GM18951 (cell line): ENCODE measurements around the gene CDK11B.
A peak's percentile ranks its signal among the peaks of the same experiment; 100 is the strongest.

Source experiments
- POLR2A ChIP-seq: IDR thresholded peaks from 4 replicates; pipeline ENCODE4 v1.6.1; 2011; ENCODE audit warnings: mild to moderate bottlenecking; ENCODE audit not compliant: insufficient read length, insufficient read depth; ENCODE audit errors: extremely low read depth
- in situ Hi-C: fragments of 300-500 bp; cut with MboI; formaldehyde crosslinking; loops from one replicate; pipeline ENCODE4 v1.12.0; 2022; ENCODE audit warnings: low sequenced_read_pairs, mixed read lengths, inconsistent platforms; ENCODE audit not compliant: unreplicated experiment

The CDK11B gene

DNA sequence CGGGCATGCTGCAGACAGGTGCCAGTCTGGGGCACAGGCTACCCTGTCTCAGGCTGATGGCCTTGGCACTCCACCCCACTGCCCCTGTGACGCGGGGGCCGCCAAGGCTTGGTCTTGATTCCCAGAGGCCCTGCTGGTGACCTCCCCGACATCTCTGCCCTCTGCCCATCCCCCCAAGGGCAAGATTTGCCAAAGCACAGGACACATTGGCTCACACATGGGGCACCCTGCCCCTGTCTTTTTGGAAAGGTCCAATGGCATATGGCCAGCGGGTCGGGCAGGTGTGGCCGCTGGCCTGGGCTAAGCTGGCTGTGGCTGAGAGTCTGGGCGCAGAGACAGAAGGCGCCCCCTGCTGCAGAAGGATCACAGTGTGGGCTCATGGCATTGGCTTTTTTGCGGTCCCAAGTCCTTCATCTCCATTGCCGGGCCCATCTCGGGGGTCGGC, 38.9 kb downstream of the CDK11B start:
- in situ Hi-C loops = no loop called here
- no peak for TF ChIP-seq POLR2A

DNA sequence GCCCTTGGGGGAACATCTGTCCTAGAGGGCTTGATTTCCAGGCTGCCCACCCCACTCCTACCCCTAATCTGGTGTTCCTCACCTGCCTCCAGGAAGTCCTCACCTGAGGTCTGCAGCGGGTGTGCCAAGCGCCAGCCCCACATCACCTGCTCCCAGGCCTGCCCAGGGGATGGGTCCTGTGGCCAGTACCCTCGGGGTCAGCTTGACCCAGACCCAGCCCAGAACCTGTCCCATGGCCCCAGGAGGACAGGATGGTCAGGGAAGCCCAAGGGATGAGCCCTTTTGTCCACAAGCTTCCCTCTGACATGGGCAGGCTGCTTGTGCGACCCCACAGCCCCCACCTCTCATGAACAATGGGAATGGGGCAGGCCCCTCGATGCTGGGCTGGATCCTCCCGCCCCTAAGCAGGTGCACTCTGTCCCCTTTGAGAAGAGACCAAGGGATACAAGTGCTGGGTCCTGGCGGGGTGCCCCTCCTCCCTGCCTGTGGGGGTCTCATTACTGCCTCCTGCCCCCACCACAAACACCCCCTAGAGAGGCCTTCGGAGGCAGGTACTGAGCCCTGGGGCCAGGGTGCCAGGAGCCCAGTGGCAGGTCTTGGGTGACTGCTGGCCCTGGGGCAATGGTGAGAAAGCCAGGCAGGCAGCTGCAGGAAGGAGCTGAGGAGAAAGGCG, 40.3 kb downstream of the CDK11B start:
- in situ Hi-C loops = no loop called here
- no peak for TF ChIP-seq POLR2A

DNA sequence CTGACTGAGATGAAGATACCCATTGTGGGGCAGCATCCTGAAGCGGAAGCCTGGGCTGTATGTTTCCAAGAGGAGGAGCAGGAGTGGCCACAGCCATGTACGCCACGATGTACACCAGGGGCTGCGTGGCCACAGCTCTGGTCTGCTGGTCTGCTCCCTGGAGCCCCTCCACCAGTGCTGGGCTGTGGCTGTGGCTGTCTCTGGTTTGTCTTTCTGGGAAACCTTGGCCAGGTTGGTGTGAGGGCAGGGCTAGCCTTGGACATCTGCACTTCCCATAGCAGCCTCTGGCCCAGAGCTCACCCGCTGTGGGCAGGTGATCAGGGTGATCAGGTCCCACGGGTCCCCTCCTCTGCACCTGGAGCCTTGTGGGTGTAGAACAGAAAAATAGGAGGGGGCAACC, 40.9 kb downstream of the CDK11B start:
- in situ Hi-C loops = no loop called here

DNA sequence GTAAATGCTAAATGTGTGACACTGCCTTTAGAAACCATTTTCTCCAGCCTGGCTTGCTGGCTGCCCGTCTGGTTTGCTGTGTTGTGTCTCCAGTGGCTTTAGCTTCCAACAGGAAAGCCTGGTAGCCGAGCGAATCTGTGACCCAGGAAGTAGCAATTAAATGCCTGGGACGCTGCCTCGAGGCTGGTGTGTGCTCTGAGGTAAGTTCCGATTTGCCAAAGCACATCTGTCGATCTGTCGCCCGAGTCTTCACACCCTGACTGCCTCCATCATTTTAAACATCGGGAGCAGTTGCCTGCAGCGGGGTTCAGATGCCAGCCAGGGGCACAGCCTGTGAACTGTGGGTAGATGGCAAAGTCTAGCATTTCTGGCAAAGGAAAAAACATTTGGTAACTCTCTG, 41.3 kb downstream of the CDK11B start:
- in situ Hi-C loops = no loop called here
- TF ChIP-seq POLR2A = no peak

More for the DNA sequence above, 40.9 kb downstream of the CDK11B start:
- TF ChIP-seq POLR2A = no peak

DNA sequence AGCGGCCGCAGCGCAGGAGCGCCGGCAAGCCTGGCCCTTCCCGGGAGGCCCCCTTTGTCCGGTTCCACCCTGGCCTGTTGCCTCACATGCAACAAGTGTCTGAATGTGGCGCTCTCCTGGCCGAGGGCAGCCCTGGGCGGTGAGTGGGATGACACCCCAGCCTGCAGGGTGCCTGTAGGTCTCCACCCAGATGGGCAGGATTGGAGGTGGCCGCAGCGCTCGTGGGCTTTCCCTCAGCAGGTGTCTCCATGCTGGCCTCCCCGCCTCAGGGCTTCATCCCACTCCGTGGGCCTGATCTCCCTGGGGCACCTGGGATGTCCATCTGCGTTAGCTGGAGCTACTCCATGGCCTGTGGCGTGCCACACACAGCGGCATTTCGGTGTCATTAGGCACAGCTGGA, 42.0 kb downstream of the CDK11B start:
- in situ Hi-C loops = no loop called here

DNA sequence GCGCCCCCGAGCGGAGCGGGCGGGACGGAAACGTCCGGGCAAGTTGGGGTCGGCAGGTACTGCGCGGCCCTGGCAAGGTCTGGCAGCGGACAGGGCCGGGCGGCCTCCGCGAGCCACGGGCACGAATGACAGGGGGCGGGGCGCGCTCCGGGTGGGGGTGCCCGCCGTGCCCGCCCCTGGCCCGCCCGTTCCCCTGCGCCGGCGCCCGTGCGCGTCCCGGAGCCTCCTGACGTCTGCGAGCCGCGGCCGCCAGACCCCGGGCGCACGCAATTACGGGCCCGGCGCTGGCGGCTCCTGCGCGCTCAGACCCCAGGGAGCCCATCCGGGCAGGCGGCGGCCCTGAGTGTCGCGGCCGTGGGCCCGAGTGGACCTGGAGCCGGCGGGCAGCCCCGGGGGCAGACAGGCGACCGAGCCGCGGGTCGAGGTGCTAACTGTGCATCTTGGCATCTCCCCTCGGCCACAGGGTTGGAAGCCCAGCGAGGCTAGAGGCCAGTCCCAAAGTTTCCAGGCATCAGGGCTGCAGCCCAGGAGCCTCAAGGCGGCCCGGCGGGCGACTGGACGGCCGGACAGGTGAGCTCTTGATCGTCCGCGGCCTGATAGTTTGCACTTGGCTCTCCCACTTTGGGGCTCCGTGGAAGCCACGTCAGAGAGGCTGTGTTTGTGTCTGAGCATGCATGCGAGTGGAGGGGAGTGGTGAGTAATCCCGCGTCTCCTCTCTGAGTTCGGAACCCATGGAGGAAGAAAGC, 42.6 kb downstream of the CDK11B start:
- no peak for TF ChIP-seq POLR2A
- in situ Hi-C loops = no loop called here

More for the DNA sequence above, 42.0 kb downstream of the CDK11B start:
- no peak for TF ChIP-seq POLR2A

DNA sequence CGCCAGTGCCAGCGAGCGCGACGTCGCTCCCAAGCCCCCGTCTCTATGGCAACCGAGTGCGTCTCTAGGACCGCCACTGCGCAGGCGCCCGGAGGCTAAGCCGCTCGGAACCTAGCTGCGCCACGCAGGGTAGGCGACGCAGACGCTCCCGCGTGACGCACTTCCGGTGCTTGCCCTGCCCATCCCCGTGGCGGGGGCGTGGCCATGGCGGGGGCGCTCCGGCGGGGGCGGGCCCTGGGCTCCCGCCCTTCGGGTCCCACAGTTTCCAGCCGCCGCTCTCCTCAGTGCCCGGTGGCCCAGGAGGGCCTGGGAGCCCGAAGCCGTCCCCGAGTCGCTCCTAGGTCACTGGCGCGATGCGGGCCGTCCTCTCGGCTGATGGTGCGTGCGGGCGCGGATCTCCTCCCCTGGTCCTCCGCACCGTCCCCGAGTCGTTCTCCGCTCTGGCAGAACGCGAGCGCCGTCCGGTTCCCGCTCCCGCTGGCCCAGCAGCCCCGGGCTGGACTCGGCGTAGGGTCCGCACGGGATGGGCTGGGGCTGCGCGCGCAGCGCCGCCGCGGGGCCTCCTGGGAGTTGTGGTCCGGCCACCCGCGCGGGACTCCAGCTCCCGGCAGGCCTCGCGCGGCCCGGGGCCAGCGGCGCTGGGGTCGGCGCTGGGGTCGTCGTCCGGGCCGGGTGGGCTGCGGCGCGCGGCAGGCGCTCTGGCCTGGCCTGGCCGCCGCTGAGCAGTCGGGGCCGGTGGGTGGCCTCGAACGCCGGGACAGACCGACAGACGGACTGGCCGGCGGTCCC, 43.4 kb downstream of the CDK11B start, which contains the start of gene MIB2:
MIB2 (plus strand) TSS at position 245 of the 789 bp plus-strand sequence. CDS start 7,953 bp downstream, outside the sequence.
- peak; percentile 78 for TF ChIP-seq POLR2A
- in situ Hi-C loops = no loop called here

DNA sequence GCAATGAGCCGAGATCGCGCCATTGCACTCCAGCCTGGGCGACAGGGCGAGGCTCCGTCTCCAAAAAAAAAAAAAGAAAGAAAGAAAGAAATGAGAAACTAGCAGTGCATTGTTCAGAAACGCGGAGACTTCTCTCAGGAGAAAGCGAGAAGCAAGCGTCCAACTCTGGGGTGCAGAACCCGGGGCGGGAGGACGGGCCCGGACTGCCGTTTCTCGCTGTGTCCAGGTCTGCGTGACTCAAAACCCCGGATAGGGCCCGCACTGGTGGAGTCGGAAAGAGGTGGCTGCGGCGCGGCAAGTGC, 43.9 kb downstream of the CDK11B start:
- TF ChIP-seq POLR2A = no peak
- in situ Hi-C loops = no loop called here

DNA sequence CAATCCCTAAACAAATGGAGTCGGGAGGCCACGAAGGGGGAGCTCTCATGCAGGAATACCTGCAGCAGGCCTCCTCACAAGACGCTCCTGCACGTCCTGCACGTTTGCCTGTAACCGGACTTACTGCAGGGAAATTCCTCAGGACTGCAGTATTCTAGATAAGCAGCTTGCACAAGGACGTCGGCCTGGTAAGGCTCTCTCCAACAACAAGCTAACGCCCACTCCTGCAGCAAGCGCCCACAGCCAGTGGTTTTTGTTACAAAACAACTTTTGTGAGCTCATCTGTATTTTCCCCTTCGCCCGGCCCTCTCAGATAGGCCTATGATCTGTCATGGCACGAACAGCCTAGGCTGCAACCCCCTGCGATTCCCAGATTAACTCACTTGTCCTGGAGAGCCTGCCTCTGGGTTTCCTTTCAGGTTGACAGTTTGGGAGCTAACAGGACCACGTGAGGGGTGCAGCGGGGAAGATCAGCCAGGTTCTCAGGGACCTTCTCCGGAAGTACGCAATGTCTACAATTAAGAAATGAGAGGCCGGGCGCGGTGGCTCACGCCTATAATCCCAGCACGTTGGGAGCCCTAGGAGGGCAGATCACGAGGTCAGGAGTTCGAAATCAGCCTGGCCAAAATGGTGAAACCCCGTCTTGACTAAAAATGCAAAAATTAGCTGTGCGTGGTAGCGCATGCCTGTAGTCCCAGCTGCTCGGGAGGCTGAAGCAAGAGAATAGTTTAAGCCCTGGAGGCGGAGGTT, 44.4 kb downstream of the CDK11B start:
- in situ Hi-C loops = no loop called here
- TF ChIP-seq POLR2A = no peak

DNA sequence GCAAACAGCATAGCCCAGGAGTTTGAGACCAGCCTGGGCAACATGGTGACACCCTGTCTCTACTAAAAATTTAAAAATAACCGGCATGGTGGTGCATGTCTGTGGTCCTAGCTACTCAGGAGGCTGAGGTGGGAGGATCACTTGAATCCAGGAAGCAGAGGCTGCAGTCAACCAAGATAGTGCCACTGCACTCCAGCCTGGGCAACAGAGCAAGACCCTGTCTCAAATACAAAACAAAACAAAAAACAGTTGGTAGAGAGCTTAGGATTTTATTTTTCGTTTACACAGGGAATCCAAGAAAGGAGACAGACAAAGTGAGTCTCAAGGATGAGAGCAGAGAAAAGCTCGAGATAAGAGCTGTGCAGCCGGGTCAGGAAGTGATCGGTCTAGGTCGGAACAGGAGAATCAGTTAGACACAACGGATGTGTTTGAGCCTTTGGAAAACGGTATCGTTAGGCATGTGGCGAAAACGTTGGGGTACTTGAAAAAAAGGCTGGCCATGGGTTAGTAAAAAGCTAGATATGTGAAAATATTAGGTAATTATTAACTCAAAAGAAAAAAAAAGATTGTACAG, 45.2 kb downstream of the CDK11B start:
- in situ Hi-C loops = no loop called here
- no peak for TF ChIP-seq POLR2A

DNA sequence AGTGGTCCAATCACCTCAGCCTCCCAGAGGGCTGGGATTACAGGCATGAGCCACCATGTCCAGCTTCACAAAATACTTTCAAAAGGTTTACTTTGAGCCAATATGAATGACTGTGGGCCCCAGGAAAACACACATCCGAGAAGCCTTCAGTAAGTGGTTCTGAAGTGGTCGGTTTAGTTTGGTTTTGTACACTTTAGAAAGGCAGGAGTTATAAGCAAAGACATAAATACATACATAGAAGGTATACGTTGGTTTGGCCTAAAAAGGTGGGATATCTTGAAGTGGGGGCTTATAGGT, 46.8 kb downstream of the CDK11B start:
- no peak for TF ChIP-seq POLR2A
- in situ Hi-C loops = no loop called here

DNA sequence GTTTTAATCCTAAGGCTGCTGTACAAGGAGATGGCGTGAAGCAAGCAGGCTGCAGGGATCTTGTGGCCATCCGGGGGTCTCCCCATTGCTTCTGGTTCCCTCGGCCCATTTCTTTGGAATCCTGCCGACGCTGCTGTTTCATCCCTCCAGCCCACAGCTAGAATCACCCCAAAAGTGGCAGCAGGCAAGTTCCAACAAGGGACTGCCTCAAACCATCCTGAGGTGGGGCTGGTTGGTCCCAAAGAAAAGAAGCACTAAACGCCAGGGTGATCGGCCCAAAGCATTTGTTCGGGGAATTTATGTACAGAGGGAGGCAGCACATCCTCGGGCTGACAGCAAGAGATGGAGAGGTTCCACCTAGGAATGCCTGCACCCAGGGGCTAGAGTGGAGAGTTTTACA, 48.0 kb downstream of the CDK11B start:
- in situ Hi-C loops = no loop called here
- no peak for TF ChIP-seq POLR2A
